Measurements from ENCODE around the gene KIF13A.
"Not testable (repeated sequence)": the region's sequence is repeated elsewhere in the genome, so short reads cannot be mapped to it uniquely, and the experiment has no call there.

Gene KIF13A

DNA sequence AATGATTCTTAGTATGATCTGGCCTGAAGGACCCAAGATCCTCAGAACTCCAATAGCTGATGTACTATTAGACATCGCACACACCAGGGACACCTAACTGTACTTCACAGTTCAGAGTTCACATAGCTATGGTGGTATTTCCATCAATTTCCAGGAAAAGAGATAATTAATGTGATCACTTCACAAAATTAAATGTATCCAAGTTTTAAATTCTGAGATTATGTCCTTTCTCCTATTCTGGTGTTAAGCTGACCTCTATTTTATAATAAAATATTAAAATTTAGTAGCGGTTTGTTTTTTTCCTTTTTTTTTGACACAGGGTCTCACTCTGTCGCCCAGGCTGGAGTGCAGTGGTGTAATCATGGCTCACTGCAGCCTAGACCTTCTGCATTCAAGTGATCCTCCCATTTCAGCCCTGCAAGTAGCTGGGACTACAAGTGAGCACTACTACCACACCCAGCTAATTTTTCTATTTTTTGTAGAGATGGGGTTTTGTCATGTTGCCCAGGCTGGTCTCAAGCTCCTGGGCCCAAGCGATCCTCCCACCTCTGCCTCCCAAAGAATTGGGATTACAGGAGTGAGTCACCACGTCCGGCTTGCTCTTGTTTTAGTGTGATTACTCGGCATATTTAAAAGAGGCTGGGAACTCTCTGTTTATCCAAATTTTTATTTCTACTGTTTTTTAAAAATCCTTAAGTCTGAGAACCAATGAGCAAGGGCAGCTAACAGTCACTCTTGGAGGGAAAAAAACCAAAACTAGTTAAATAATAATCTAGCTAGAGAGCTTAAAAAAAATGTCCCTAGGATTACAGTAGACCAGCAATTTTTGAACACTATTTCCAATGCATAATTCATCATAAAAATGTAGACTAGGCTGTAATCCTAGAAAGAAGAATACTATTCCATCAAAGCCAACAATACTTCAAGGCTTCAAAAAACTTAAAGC is 16.0 kb downstream of the KIF13A start:
- in situ Hi-C loops (cut with MboI; ENCODE audit: low sequenced_read_pairs), result no loop called here

- in situ Hi-C loops (cut with MboI; ENCODE audit: low sequenced_read_pairs), result no loop called here
Measured at GRCh38 chr6:17968876-17969275, 18.6 kb downstream of the KIF13A start.

GRCh38 chr6:17967668-17968518 is 19.5 kb downstream of the KIF13A start:
- in situ Hi-C loops (cut with MboI; ENCODE audit: low sequenced_read_pairs), result no loop called here

DNA sequence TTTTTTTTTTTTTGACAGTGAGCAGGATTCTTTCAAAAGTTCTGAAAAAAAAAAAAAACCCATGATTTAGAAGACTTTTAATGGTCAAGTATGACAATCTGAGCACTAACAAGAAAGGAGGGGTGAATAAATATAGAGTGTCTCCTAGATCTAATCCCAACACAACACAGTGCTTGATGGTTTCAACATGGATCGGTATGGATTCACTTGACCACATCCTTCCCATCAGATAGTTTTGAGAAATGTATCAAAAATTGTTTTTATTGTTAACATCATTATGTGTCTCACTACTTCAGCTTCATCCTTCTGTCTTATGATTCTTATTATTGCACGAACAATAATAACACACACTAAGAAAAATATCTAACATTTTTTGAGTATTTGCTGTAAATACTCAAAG is 21.0 kb downstream of the KIF13A start:
- in situ Hi-C loops (cut with MboI; ENCODE audit: low sequenced_read_pairs), result no loop called here

DNA sequence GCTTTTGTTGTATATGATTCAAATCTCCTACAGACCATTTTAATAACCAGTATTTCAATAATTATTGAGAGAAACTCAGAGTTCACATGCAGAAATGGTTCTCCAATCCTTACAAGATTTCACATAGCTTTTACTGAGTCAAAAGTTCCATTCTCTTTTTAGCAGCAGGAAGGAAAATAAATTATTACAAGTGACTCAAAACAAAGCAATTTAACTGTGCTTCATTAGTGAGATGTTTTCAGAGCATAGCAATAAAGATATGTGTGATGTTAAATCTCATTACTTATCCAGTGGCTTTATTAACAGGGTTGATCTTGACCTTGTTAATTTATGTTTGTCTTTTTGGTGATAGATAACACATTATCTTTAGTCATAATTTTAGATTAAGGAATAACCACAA is 22.0 kb downstream of the KIF13A start:
- in situ Hi-C loops (cut with MboI; ENCODE audit: low sequenced_read_pairs), result no loop called here

DNA sequence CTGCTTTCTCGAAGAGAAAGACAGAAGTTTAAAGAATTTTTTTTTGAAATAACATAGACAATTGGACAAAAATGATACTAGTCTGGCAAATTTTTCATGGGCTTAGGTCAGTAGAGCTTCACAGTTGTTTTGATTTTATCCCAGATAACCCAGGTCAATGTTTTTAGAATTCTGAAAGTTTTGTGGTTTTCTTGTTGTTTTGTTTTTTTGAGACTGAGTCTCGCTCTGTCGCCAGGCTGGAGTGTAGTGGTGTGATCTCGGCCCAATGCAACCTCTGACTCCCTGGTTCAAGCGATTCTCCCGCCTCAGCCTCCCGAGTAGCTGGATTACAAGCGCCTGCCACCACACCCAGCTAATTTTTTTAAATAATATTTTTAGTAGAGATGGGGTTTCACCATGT is 22.8 kb downstream of the KIF13A start:
- in situ Hi-C loops (cut with MboI; ENCODE audit: low sequenced_read_pairs), result no loop called here

DNA sequence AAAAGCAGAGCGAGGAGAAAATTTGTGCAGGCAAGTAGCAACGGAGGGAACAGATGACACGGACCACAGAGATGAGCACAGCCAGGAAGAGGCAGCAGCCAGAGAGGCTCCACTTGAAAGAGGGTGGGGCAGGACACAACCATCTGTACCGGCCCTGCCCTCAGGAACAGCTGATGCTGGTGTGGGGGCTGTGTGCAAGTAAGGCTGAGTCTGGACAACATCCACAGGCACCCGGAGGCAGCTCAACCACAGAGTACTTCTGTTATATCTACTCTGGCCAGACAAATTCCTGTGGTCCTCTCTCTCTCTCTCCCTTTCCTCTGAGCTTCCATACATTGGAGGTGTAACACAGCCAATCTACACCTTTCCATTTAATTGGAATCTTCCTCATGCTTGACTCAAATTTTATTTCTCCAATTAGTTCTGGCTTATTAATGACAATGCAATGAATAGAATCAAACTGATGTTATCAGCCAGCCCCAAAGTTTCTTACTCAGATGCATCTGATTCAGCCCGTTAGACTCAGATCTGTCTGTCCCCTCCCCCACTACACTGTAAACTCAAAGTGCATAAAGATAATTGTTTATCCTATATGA is 24.9 kb downstream of the KIF13A start:
- in situ Hi-C loops (cut with MboI; ENCODE audit: low sequenced_read_pairs), result no loop called here

GRCh38 chr6:17959302-17959701 is 28.1 kb downstream of the KIF13A start:
- in situ Hi-C loops (cut with MboI; ENCODE audit: low sequenced_read_pairs), result no loop called here

DNA sequence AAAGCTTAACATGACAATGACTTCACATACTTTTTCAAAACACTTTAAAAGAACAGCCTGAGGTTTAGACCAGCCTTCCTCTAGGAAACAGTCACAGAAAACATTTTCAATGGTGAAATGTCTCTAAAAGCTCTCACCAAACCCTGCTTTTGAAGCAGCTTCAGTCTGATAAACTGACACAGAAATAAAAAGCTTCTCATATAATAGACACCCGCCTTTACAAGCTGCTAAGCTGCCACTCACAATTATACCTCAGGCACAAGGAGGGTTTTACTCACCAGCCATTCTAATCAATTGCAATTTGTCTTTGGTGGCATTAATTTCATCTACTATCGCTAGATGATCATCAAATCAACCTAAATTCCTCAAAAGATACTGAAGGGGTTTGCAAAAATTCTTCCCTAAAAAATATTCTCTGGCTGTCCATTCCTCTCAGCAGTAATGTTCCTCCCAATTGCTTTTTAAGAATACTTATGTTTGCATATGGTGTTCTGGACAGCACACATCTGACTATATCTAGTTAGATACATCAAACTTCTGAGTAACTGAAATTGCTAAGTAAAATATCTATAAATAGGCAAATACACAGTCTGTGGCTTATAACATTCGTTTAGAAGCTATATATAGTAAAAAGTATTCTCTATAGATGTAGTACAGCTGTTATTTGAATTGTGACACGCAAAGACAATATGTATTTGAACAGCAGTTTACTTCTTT is 29.4 kb downstream of the KIF13A start:
- in situ Hi-C loops (cut with MboI; ENCODE audit: low sequenced_read_pairs), result no loop called here

DNA sequence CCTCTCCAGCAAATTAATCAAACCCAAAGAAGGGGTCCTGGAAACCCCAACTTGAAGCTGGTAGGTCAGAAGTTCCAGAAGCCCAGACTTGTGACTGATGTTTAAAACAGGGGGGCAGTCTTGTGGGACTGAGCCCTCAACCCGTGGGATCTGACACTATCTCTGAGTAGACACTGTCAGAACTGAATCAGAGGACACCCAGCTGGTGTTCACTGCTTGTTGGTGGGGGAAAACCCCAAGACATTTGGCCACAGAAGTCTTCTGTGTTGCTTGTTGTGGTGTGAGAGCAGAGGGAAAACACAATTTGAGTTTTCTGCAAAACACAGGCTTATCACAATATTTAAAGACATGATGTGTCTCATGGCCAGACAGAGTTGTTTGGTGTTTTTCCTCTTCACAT is 29.9 kb downstream of the KIF13A start:
- in situ Hi-C loops (cut with MboI; ENCODE audit: low sequenced_read_pairs), result no loop called here

GRCh38 chr6:17957086-17957485 is 30.3 kb downstream of the KIF13A start:
- in situ Hi-C loops (cut with MboI; ENCODE audit: low sequenced_read_pairs), result no loop called here

GRCh38 chr6:17950095-17950494 is 37.3 kb downstream of the KIF13A start:
- in situ Hi-C loops (cut with MboI; ENCODE audit: low sequenced_read_pairs), result no loop called here

DNA sequence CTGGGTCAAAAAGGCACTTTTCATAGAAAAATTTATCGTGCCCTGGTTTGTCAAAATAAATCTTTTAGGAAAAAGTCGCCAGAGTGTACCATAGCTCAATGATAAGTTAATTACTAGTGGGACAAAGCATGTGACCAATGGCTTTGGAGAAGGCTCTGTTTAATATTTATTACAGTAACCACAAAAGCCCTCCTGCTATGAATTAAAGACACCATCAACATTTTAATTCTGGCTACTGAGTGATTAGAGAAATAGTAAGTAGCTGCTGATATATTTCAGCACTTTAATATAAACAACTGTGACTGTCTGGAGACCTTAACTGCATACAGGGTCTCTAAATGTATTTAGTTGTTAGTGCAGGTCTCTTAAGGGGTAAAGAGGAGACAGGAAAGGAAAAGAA is 38.3 kb downstream of the KIF13A start:
- in situ Hi-C loops (cut with MboI; ENCODE audit: low sequenced_read_pairs), result no loop called here

- in situ Hi-C loops (cut with MboI; ENCODE audit: low sequenced_read_pairs), result no loop called here
Measured at GRCh38 chr6:17948725-17949124, 38.7 kb downstream of the KIF13A start.

- in situ Hi-C loops (cut with MboI; ENCODE audit: low sequenced_read_pairs), result not testable (repeated sequence)
Measured at GRCh38 chr6:17947574-17947973, 39.9 kb downstream of the KIF13A start.

DNA sequence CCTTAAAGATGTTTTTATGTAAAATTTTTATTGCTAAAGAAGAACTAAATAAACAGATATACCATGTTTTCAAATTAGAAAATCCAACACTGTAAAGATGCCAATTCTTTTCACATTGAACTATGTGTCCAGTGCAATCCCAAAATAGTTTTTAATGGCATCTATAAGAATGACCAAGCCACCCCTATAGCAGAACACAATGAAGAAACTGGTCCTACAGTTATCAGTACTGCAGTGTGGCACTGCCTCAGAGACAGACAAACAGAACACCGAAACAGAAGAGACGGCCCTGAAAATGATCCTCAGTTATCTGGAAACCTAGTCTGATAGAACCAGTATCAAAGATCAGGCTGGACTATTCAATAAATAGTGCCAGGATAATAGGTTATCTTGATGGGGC is 41.9 kb downstream of the KIF13A start:
- in situ Hi-C loops (cut with MboI; ENCODE audit: low sequenced_read_pairs), result no loop called here

DNA sequence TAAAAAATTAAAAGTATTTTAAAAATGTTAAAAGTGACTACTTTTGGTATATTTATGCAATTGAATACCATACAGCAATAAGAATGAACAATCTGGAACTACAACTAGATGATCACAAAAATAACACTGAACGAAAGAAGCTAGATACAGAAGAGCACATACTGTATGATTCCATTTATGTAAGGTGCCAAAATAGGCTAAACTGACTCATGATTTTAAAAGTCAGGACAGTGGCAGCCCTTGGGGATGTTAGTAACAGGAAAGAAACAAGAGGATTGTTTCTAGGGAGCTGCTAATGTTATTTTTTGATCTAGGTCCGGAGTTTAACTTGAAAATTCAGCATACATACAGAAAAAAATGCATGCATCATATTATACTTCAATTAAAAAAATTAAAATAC is 42.3 kb downstream of the KIF13A start:
- in situ Hi-C loops (cut with MboI; ENCODE audit: low sequenced_read_pairs), result no loop called here

DNA sequence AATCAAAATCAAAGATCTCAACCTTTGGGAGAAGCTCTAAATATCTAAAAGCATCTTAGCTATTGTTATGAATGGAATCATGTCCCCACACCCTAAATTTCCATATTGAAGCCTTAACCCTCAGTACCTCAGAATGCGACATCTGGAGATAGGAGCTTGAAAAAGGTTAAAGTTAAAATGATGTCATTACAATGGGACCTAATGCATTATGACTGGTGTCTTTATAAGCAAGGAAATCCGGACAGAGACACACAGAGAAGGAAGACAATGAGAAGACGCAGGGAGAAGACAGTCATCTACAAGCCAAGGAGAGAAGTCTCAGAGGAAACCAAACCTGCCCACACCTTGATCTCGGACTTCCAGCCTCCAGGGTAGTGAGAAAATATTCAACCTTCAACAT is 46.1 kb downstream of the KIF13A start:
- in situ Hi-C loops (cut with MboI; ENCODE audit: low sequenced_read_pairs), result no loop called here

GRCh38 chr6:17940151-17940792 is 47.2 kb downstream of the KIF13A start:
- in situ Hi-C loops (cut with MboI; ENCODE audit: low sequenced_read_pairs), result no loop called here

GRCh38 chr6:17938901-17939300 is 48.5 kb downstream of the KIF13A start:
- in situ Hi-C loops (cut with MboI; ENCODE audit: low sequenced_read_pairs), result no loop called here

All from HL-60/S4 treated with phorbol 12-myristate 13-acetate at 8.2 ng/mL for 4 days and 3 days (cell line).